GM21717 (cell line): ENCODE measurements around the gene SEPTIN2.
"Not testable (repeated sequence)": the region's sequence is repeated elsewhere in the genome, so short reads cannot be mapped to it uniquely, and the experiment has no call there.

Experiments used
- ATAC-seq: cut with Tn5 transposase; IDR thresholded peaks from one replicate; pipeline ENCODE4 v1.9.1; 2021; ENCODE audit warnings: mild to moderate bottlenecking, moderate library complexity; ENCODE audit not compliant: unreplicated experiment

The SEPTIN2 gene

GRCh38 chr2:241313543-241314095, 2.1 kb upstream of the SEPTIN2 start:
- ATAC-seq = no peak

- no peak for ATAC-seq
Observed at GRCh38 chr2:241314226-241315092, 1.3 kb upstream of the SEPTIN2 start.

- peak; percentile 58 for ATAC-seq
Observed at GRCh38 chr2:241315093-241315878, 439 bp upstream of the SEPTIN2 start, which contains the start of gene HDLBP. HDLBP (minus strand) TSS chr2:241315672; CDS start chr2:241266869, 48,803 bp downstream.

- no peak for ATAC-seq
Observed at GRCh38 chr2:241316825-241317224, 1.1 kb downstream of the SEPTIN2 start.

- no peak for ATAC-seq
Observed at GRCh38 chr2:241317391-241317790, 1.7 kb downstream of the SEPTIN2 start.

GRCh38 chr2:241318830-241319229, 3.1 kb downstream of the SEPTIN2 start:
- ATAC-seq = not testable (repeated sequence)

GRCh38 chr2:241320394-241320793, 4.7 kb downstream of the SEPTIN2 start:
- ATAC-seq = no peak

- ATAC-seq = no peak
Observed at GRCh38 chr2:241321033-241321432, 5.3 kb downstream of the SEPTIN2 start.

GRCh38 chr2:241321886-241322285, 6.2 kb downstream of the SEPTIN2 start:
- no peak for ATAC-seq

- ATAC-seq = no peak
Observed at GRCh38 chr2:241323778-241324177, 8.1 kb downstream of the SEPTIN2 start.

- no peak for ATAC-seq
Observed at GRCh38 chr2:241324775-241325174, 9.1 kb downstream of the SEPTIN2 start.

- ATAC-seq = no peak
Observed at GRCh38 chr2:241325257-241325656, 9.5 kb downstream of the SEPTIN2 start.

GRCh38 chr2:241329669-241330615, 14.2 kb downstream of the SEPTIN2 start:
- no peak for ATAC-seq

- ATAC-seq = no peak
Observed at GRCh38 chr2:241330616-241330981, 14.9 kb downstream of the SEPTIN2 start.

- ATAC-seq = no peak
Observed at GRCh38 chr2:241334813-241335212, 19.1 kb downstream of the SEPTIN2 start.

- no peak for ATAC-seq
Observed at GRCh38 chr2:241339839-241340630, 24.3 kb downstream of the SEPTIN2 start.

GRCh38 chr2:241340631-241341163, 25.0 kb downstream of the SEPTIN2 start:
- no peak for ATAC-seq

GRCh38 chr2:241344925-241345651, 29.4 kb downstream of the SEPTIN2 start:
- ATAC-seq = no peak

GRCh38 chr2:241349941-241350340, 34.2 kb downstream of the SEPTIN2 start:
- ATAC-seq = no peak
